ENCODE results near the gene ATP8B3.
"Not testable (repeated sequence)": the region's sequence is repeated elsewhere in the genome, so short reads cannot be mapped to it uniquely, and the experiment has no call there.

ATP8B3 gene

DNA sequence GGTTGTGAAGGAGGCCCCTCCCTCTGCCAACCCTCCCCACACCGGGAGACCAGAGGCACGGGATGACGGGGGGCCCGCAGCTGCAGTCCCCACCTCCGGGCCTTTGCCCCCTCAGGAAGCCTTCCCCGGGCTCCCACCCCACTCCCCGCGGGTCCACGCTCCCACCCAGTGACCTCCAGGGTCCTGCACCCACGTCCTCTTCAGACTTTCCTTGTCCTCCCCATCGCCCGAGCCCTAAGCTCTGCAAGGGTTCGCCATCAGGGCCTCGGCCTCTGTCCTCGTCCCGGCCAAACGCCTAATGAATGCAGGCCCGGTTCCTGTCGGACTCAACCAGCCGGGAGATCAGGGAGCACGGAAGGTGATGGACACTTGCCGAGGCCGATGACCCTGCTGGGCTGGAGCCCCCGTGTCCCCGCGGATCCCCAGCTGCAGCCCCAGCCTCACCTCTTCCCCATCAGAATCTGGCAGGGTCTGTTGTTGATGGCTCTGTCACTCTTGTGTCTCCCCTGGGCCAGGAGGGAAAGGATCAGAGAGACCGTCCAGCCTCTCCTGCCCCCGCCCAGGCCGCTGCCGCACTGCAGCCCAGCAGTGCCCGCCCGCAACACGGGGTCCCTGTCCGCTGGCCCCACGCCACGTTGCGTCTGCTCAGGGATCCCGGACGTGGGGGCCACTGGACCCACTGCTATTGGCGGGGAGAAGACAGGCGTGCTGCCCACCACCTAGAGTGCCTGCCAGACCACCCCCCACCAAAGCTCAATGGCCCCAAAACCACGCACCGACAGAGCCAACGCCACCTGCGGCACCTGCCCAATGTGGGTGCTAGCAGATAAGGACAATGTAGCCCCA lies 5.7 kb downstream of the ATP8B3 start:
- TF ChIP-seq, protein P1, sequence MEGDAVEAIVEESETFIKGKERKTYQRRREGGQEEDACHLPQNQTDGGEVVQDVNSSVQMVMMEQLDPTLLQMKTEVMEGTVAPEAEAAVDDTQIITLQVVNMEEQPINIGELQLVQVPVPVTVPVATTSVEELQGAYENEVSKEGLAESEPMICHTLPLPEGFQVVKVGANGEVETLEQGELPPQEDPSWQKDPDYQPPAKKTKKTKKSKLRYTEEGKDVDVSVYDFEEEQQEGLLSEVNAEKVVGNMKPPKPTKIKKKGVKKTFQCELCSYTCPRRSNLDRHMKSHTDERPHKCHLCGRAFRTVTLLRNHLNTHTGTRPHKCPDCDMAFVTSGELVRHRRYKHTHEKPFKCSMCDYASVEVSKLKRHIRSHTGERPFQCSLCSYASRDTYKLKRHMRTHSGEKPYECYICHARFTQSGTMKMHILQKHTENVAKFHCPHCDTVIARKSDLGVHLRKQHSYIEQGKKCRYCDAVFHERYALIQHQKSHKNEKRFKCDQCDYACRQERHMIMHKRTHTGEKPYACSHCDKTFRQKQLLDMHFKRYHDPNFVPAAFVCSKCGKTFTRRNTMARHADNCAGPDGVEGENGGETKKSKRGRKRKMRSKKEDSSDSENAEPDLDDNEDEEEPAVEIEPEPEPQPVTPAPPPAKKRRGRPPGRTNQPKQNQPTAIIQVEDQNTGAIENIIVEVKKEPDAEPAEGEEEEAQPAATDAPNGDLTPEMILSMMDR (IDR thresholded peaks at IDR 0.05; ENCODE audit: low read depth, low read length, missing control alignments) = no peak
- in situ Hi-C loops (cut with HindIII; ENCODE audit: low sequenced_read_pairs) = no loop called here
- H3K4me3 ChIP-seq (ENCODE audit: low read depth, low read length) = no peak overlapping the region
- DNase-seq (ENCODE audit: low read depth) = no peak

GRCh38 chr19:1805401-1806183 lies 6.5 kb downstream of the ATP8B3 start:
- no peak overlapping the region for H3K4me3 ChIP-seq (ENCODE audit: low read depth, low read length)
- TF ChIP-seq, protein P1 (IDR thresholded peaks at IDR 0.05; ENCODE audit: low read depth, low read length, missing control alignments) = no peak
- DNase-seq (ENCODE audit: low read depth) = no peak
- in situ Hi-C loops (cut with HindIII; ENCODE audit: low sequenced_read_pairs) = no loop called here

DNA sequence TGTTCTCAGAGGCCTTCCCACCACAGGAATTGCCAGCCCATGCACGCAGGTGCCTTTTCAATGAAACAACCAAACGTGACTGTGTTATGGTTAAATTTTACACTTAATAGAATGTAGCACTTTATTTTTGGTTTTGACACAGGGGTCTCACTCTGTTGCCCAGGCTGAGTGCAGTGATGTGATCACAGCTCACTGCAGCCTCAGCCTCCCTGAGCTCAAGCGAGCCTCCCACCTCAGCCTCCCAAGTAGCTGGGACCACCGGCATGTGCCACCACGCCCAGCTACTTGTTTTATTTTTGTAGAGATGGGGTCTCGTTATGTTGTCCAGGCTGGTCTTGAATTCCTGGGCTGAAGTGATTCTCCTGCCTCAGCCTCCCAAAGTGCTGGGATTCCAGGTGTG lies 7.2 kb downstream of the ATP8B3 start:
- in situ Hi-C loops (cut with HindIII; ENCODE audit: low sequenced_read_pairs) = no loop called here
- TF ChIP-seq, protein P1 (IDR thresholded peaks at IDR 0.05; ENCODE audit: low read depth, low read length, missing control alignments) = no peak
- DNase-seq (ENCODE audit: low read depth) = no peak
- H3K4me3 ChIP-seq (ENCODE audit: low read depth, low read length) = no peak overlapping the region

GRCh38 chr19:1799695-1800342 lies 12.3 kb downstream of the ATP8B3 start:
- H3K4me3 ChIP-seq (ENCODE audit: low read depth, low read length) = no peak overlapping the region
- in situ Hi-C loops (cut with HindIII; ENCODE audit: low sequenced_read_pairs) = no loop called here
- TF ChIP-seq, protein P1 (IDR thresholded peaks at IDR 0.05; ENCODE audit: low read depth, low read length, missing control alignments) = no peak
- no peak for DNase-seq (ENCODE audit: low read depth)

GRCh38 chr19:1797313-1797712 lies 14.8 kb downstream of the ATP8B3 start:
- in situ Hi-C loops (cut with HindIII; ENCODE audit: low sequenced_read_pairs); H3K4me3 ChIP-seq (ENCODE audit: low read depth, low read length); DNase-seq (ENCODE audit: low read depth): not testable (repeated sequence)

DNA sequence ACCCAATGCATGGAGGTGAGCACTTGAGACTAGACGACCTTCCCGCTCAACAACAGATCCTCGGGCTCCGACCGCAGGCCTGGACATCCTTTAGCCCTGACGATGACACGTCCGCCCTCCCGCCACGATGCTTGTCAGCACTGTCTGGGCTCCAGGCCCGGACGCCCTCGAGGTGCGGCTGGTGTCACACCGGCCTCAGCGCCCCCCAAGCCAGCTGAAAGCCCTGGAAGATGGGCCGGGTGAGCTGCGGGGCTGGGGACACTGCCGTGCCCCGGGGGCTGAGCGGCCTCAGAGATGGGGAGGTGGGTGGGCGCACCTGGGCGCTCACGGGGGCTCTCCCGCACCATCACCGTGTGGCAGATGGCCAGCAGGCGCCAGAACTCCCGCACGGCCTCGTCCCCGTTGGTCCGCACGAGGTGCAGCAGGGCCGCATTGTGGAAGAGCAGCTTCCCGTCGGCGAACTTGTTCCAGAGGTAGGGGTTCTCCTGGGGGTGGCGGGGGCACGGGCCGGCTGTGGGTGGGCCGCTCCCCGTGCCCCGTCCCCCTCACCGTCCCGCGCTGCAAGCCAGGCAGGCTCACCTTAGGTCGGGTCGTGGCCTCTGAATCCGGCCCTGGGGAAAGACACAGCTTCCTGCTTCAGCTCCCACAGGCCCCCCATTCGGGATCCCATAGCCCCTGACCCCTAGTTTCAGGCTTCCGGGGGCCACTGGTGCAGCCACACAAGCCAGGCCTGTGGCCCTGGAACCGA lies 15.5 kb downstream of the ATP8B3 start:
- no peak overlapping the region for H3K4me3 ChIP-seq (ENCODE audit: low read depth, low read length)
- TF ChIP-seq, protein P1 (IDR thresholded peaks at IDR 0.05; ENCODE audit: low read depth, low read length, missing control alignments) = no peak
- in situ Hi-C loops (cut with HindIII; ENCODE audit: low sequenced_read_pairs) = no loop called here
- DNase-seq (ENCODE audit: low read depth) = no peak
